Neuronal stem cell (in vitro differentiated cells): Measurements from ENCODE around the gene AWAT2.
"Not testable (repeated sequence)": the region's sequence is repeated elsewhere in the genome, so short reads cannot be mapped to it uniquely, and the experiment has no call there.

Source experiments
- DNase-seq: peaks from one replicate; pipeline ENCODE4 v3.0.0-alpha.2; 2013; ENCODE audit warnings: low spot score
- H2AFZ ChIP-seq: one replicate; pipeline ENCODE4 v1.6.1; 2013; ENCODE audit warnings: mild to moderate bottlenecking, low read length, inconsistent platforms
- H2AK5ac ChIP-seq: 2 replicates; pipeline ENCODE4 v1.6.1; 2013; ENCODE audit warnings: low read depth, mild to moderate bottlenecking, inconsistent platforms, low read length, moderate library complexity, mixed read lengths
- H2BK120ac ChIP-seq: 2 replicates; pipeline ENCODE4 v1.6.1; 2013; ENCODE audit warnings: low read depth, mild to moderate bottlenecking, inconsistent platforms, low read length, moderate library complexity, mixed read lengths
- H2BK12ac ChIP-seq: one replicate; pipeline ENCODE4 v1.6.1; 2013; ENCODE audit warnings: low read length, inconsistent platforms
- H2BK15ac ChIP-seq: 2 replicates; pipeline ENCODE4 v1.6.1; 2013; ENCODE audit warnings: mild to moderate bottlenecking, low read length, inconsistent platforms, mixed read lengths
- H2BK5ac ChIP-seq: one replicate; pipeline ENCODE4 v1.6.1; 2013; ENCODE audit warnings: inconsistent platforms, mild to moderate bottlenecking, low read length, moderate library complexity
- H3K14ac ChIP-seq: one replicate; pipeline ENCODE4 v1.6.1; 2013; ENCODE audit warnings: low read length, inconsistent platforms
- H3K18ac ChIP-seq: 2 replicates; pipeline ENCODE4 v1.6.1; 2013; ENCODE audit warnings: low read length, inconsistent platforms
- H3K23ac ChIP-seq: 2 replicates; pipeline ENCODE4 v1.6.1; 2013; ENCODE audit warnings: low read depth, mild to moderate bottlenecking, mixed read lengths, low read length, inconsistent platforms; ENCODE audit not compliant: poor library complexity
- H3K27ac ChIP-seq: replicated peaks from 3 replicates; pipeline ENCODE4 v1.5.1; 2013; ENCODE audit warnings: low read length, inconsistent platforms
- H3K27me3 ChIP-seq, 3 experiments: 2 replicates each; pipeline ENCODE4 v1.6.1; 2013; ENCODE audit warnings: low read length in 3 of 3, mild to moderate bottlenecking in 2 of 3, inconsistent platforms in 1 of 3, low read depth in 1 of 3, mixed read lengths in 1 of 3, moderate library complexity in 1 of 3; ENCODE audit not compliant: control insufficient read depth in 3 of 3, insufficient read depth in 3 of 3
- H3K36me3 ChIP-seq, 2 donors: replicated peaks in 1 of 2; 2 replicates each; pipeline ENCODE4 v1.6.1; 2013; ENCODE audit warnings: low read length in 2 of 2; ENCODE audit not compliant: control insufficient read depth in 2 of 2, insufficient read depth in 2 of 2
- H3K4ac ChIP-seq: 2 replicates; pipeline ENCODE4 v1.6.1; 2013; ENCODE audit warnings: inconsistent platforms, mild to moderate bottlenecking, low read length, moderate library complexity
- H3K4me1 ChIP-seq, 2 donors: 1 replicate in 1 of 2; 2 replicates in 1 of 2; pipeline ENCODE4 v1.6.1; 2013; ENCODE audit warnings: low read length in 2 of 2, low read depth in 1 of 2; ENCODE audit not compliant: control insufficient read depth in 2 of 2, insufficient read depth in 1 of 2
- H3K4me2 ChIP-seq: one replicate; pipeline ENCODE4 v1.6.1; 2013; ENCODE audit warnings: mild to moderate bottlenecking, low read length, inconsistent platforms; ENCODE audit not compliant: insufficient read depth, poor library complexity, severe bottlenecking
- H3K4me3 ChIP-seq, 2 donors: 2 replicates each; pipeline ENCODE4 v1.5.1; 2013; ENCODE audit warnings: low read length in 2 of 2, mild to moderate bottlenecking in 2 of 2, inconsistent platforms in 1 of 2, moderate library complexity in 1 of 2
- H3K79me1 ChIP-seq: one replicate; pipeline ENCODE4 v1.6.1; 2013; ENCODE audit warnings: low read depth, mild to moderate bottlenecking, inconsistent platforms, low read length, moderate library complexity
- H3K9ac ChIP-seq: one replicate; pipeline ENCODE4 v1.6.1; 2013; ENCODE audit warnings: mild to moderate bottlenecking, low read depth, low read length, inconsistent platforms; ENCODE audit not compliant: poor library complexity
- H3K9me3 ChIP-seq, 2 donors: replicated peaks in 1 of 2; 2 replicates each; pipeline versions ENCODE3 to v1.6.1; 2013; ENCODE audit warnings: low read length in 2 of 2, mild to moderate bottlenecking in 2 of 2, inconsistent platforms in 1 of 2, low read depth in 1 of 2, mixed read lengths in 1 of 2, moderate library complexity in 1 of 2; ENCODE audit not compliant: control insufficient read depth in 2 of 2, insufficient read depth in 1 of 2
- H4K8ac ChIP-seq: one replicate; pipeline ENCODE4 v1.6.1; 2013; ENCODE audit warnings: low read depth, mild to moderate bottlenecking, inconsistent platforms, low read length, moderate library complexity
- H4K91ac ChIP-seq: one replicate; pipeline ENCODE4 v1.6.1; 2013; ENCODE audit warnings: low read length, low read depth, mild to moderate bottlenecking, inconsistent platforms; ENCODE audit not compliant: poor library complexity
- WGBS, 2 donors: extraction: QIAGEN DNeasy Blood & Tissue Kit; methylation state at CpG; one replicate each; pipeline ENCODE4 v1.1.7; 2013; ENCODE audit warnings: missing lambda C conversion rate in 2 of 2, mixed read lengths in 1 of 2; ENCODE audit not compliant: insufficient read length in 2 of 2, insufficient replicate concordance in 1 of 2; ENCODE audit errors: extremely low coverage in 2 of 2; 5-methylcytosine and 5-hydroxymethylcytosine counted together

The AWAT2 gene

DNA sequence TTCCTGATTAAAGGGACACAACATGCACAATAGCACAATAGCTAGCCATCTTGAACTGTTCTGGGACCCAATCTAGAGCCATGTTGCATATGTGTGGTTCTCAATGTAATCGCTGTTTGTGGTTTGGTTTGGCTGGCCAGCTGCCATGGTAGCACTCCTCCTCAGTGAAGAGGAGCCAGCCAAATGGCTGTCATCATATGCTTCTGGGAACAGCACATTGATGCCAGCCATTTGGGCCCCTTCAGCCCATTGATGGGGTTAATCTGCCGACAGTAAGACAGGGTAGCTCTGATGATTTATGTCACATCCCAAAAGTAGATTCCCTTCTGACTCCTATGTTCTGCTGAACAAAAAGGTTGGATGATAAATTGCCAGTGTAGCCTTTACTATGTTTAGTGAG, 48.5 kb downstream of the AWAT2 start:
- Histone ChIP-seq H2BK5ac (no peak overlapping the region), H3K27me3 (no peaks in the 10 kb centered on the region), H3K4me3 (no peak overlapping the region), H4K91ac (no peak overlapping the region), H2BK120ac (no peak overlapping the region), H3K9ac (no peak overlapping the region), H3K79me1 (no peaks in the 10 kb centered on the region), H2BK12ac (no peak overlapping the region), H2BK15ac (no peak overlapping the region), H3K27ac (no peak overlapping the region), H3K18ac (no peak overlapping the region), H3K14ac (no peak overlapping the region), H2AK5ac (no peak overlapping the region), H4K8ac (no peak overlapping the region), H2AFZ (no peak overlapping the region), H3K9me3 (no peaks in the 10 kb centered on the region), H3K4ac (no peak overlapping the region), H3K23ac (no peak overlapping the region), H3K4me1 (no peaks in the 10 kb centered on the region), H3K36me3 (no peaks in the 10 kb centered on the region), H3K4me2 (no peak overlapping the region)
- WGBS, 2 donors = no CpG with 5 or more reads among the region's 2 CpGs
- DNase-seq = no peak

DNA sequence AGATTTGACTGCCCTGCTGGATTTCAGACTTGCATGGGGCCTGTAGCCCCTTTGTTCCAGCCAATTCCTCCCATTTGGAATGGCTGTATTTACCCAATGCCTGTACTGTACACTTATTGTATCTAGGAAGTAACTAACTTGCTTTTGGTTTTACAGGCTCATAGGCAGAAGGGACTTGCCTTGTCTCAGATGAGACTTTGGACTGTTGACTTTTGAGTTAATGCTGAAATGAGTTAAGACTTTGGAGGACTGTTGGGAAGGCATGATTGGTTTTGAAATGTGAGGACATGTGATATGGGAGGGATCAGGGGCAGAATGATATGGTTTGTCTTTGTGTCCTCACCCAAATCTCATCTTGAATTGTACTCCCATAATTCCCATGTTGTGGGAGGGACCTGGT, 51.4 kb downstream of the AWAT2 start:
- not testable (repeated sequence) for H3K4me3 ChIP-seq, H3K23ac ChIP-seq, H3K9ac ChIP-seq, H3K79me1 ChIP-seq, H3K9me3 ChIP-seq, H3K14ac ChIP-seq, H3K4me2 ChIP-seq, DNase-seq, H3K4ac ChIP-seq, H3K18ac ChIP-seq, H4K8ac ChIP-seq, H3K27me3 ChIP-seq, H2BK5ac ChIP-seq, H2BK12ac ChIP-seq, H2BK120ac ChIP-seq, H2BK15ac ChIP-seq, H3K27ac ChIP-seq, H2AK5ac ChIP-seq, H3K36me3 ChIP-seq, H2AFZ ChIP-seq, H4K91ac ChIP-seq, H3K4me1 ChIP-seq

DNA sequence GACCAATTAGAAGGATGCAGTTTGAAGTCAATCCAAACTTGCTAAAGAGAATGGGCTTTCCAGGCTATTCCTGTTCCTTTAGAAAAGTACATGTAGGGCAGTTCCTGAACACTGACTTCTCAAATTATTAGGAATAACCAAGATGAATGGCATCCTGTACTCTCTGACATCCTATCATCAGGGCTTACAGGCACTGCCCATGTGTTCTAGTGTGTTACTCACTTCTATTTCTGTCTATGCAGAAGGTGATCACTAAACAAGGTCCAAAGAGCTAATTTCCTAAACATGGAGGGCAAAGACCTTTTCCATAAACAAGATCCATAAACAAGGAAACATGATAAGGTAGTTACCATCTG, 53.6 kb downstream of the AWAT2 start:
- Histone ChIP-seq H3K4ac (no peak overlapping the region), H3K4me3 (no peak overlapping the region), H3K4me1 (no peaks in the 10 kb centered on the region), H3K18ac (no peak overlapping the region), H2AK5ac (no peak overlapping the region), H3K14ac (no peak overlapping the region), H3K79me1 (no peaks in the 10 kb centered on the region), H2BK15ac (no peak overlapping the region), H3K23ac (no peak overlapping the region), H2AFZ (no peak overlapping the region), H4K8ac (no peak overlapping the region), H2BK120ac (no peak overlapping the region), H2BK12ac (no peak overlapping the region), H2BK5ac (no peak overlapping the region), H3K9ac (no peak overlapping the region), H4K91ac (no peak overlapping the region), H3K27ac (no peak overlapping the region), H3K36me3 (no peaks in the 10 kb centered on the region), H3K27me3 (no peaks in the 10 kb centered on the region), H3K9me3 (no peaks in the 10 kb centered on the region), H3K4me2 (no peak overlapping the region)
- no peak for DNase-seq

DNA sequence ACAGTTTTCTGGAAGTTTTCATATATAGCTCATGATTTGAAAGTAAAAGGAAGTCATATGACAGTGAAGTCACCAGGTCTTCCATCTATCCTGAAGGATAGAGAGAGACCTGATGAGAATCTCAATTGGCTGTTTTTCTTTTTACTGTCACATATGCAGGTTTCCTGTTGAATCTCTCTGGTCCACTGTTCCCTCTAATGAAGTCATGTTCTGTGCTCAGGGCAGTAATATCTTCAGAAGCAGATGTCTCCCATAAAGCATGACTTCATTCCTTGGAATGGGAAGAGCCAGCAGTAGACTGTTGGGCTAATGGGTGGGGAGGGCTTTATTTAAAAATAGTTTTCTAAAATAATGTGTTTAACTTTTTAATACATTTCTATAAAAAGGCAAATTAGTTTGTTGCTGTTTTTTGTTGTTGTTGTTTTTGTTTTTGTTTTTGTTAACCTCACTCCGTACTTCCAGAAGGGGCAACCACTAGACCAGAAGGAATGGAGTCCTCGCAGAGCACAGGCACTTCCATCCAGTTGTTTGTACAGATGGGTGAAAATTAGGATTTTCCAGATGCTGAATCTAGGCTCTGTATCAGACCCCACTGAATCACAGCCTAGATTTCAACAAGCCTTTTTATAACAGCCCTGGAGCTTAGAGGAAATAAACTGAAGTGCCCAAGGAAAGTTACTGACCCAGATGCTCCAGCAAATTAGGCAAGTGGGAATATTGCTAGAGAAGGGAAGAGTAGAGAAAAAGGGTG, 54.2 kb downstream of the AWAT2 start:
- Histone ChIP-seq H4K91ac (no peak overlapping the region), H3K4me3 (no peak overlapping the region), H3K27ac (no peak overlapping the region), H3K18ac (no peak overlapping the region), H3K23ac (no peak overlapping the region), H3K36me3 (no peaks in the 10 kb centered on the region), H3K4ac (no peak overlapping the region), H3K14ac (no peak overlapping the region), H2BK15ac (no peak overlapping the region), H3K27me3 (no peaks in the 10 kb centered on the region), H2BK120ac (no peak overlapping the region), H2AK5ac (no peak overlapping the region), H3K9me3 (no peaks in the 10 kb centered on the region), H3K9ac (no peak overlapping the region), H3K79me1 (no peaks in the 10 kb centered on the region), H2AFZ (no peak overlapping the region), H3K4me1 (no peaks in the 10 kb centered on the region), H3K4me2 (no peak overlapping the region), H2BK5ac (no peak overlapping the region), H4K8ac (no peak overlapping the region), H2BK12ac (no peak overlapping the region)
- no peak for DNase-seq
- WGBS, 2 donors = no CpG with 5 or more reads among the region's 2 CpGs
